Lower lobe of right lung (tissue), 2 donors: ENCODE data around the gene PRELP. TPM values are rescaled to one million over a fixed set of nuclear protein-coding genes. Genes with fewer than 3 reads are reported as not detected.
"Not testable (repeated sequence)": the region's sequence is repeated elsewhere in the genome, so short reads cannot be mapped to it uniquely, and the experiment has no call there.

Experiments used
- ATAC-seq, 2 donors: fragments of 200-7000 bp; cut with Tn5 transposase; one replicate each; pipeline ENCODE4 v1.9.1; 2020 to 2022; ENCODE audit warnings: mild to moderate bottlenecking in 2 of 2, moderate library complexity in 2 of 2
- DNase-seq: peaks from one replicate; pipeline ENCODE4 v3.0.0-alpha.2; 2020
- H3K27ac ChIP-seq: fragments of 200-600 bp; one replicate; pipeline ENCODE4 v1.8.0; 2022
- H3K27me3 ChIP-seq: fragments of 200-600 bp; one replicate; pipeline ENCODE4 v1.8.0; 2022; ENCODE audit warnings: low read depth
- H3K36me3 ChIP-seq: fragments of 200-600 bp; one replicate; pipeline ENCODE4 v1.8.0; 2022; ENCODE audit warnings: mild to moderate bottlenecking
- H3K4me1 ChIP-seq: fragments of 200-600 bp; one replicate; pipeline ENCODE4 v1.8.0; 2022
- H3K4me3 ChIP-seq: fragments of 200-600 bp; one replicate; pipeline ENCODE4 v1.8.0; 2022; ENCODE audit warnings: mild to moderate bottlenecking
- H3K9me3 ChIP-seq: fragments of 200-600 bp; one replicate; pipeline ENCODE4 v1.8.0; 2022
- intact Hi-C: fragments of 100-400 bp; cut with DNase I; formaldehyde crosslinking; loops from one replicate; pipeline ENCODE4 v1.11.0; 2022
- total RNA-seq: library from RNA; stranded (reverse); fragmentation: NEBNext Ultra II Directional; extraction: Animal tissue kit (Norgen Biotek cat#: 25700); gene quantifications from one replicate; pipeline ENCODE4 v1.2.1, GENCODE V29; 2021
- TF ChIP-seq, protein P1 (sequence below): fragments of 200-600 bp; IDR thresholded peaks from one replicate; pipeline ENCODE4 v1.8.0; 2022; ENCODE audit warnings: antibody characterized with exemption, mild to moderate bottlenecking
- donor health status: DM: no; HTN: yes; CAD: no; lungs with severe emphysema.

Gene PRELP
- total RNA-seq, 1 donor from 2014 or later = 47.5 TPM

DNA sequence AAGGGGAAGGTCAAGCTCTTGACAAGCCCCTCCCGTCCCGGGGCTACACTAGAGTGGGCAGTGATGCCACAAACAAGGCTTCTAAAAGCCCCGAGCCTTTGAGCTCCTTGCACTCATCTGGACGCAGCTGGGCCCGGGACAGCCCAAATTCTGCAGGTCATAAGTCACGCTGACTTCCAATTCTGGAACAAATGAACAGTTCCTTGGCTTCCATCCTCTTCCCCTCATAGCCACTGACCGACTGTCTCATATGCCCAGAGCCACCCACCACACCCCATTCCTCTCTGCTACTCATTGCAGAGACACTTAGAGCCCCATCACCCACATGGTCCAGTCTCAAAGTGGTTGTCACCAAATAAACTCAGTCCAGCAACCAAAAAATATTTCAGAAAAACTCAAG, 32.8 kb upstream of the PRELP start:
- TF ChIP-seq, protein P1, sequence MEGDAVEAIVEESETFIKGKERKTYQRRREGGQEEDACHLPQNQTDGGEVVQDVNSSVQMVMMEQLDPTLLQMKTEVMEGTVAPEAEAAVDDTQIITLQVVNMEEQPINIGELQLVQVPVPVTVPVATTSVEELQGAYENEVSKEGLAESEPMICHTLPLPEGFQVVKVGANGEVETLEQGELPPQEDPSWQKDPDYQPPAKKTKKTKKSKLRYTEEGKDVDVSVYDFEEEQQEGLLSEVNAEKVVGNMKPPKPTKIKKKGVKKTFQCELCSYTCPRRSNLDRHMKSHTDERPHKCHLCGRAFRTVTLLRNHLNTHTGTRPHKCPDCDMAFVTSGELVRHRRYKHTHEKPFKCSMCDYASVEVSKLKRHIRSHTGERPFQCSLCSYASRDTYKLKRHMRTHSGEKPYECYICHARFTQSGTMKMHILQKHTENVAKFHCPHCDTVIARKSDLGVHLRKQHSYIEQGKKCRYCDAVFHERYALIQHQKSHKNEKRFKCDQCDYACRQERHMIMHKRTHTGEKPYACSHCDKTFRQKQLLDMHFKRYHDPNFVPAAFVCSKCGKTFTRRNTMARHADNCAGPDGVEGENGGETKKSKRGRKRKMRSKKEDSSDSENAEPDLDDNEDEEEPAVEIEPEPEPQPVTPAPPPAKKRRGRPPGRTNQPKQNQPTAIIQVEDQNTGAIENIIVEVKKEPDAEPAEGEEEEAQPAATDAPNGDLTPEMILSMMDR = no peak
- intact Hi-C loops = no loop called here
- Histone ChIP-seq H3K4me3 (no peak overlapping the region), H3K27me3 (no peaks in the 10 kb centered on the region), H3K27ac (peak overlapping the region; percentile 58), H3K9me3 (peaks cover 3% of the 10 kb centered on the region), H3K4me1 (peaks cover 24% of the 10 kb centered on the region), H3K36me3 (no peaks in the 10 kb centered on the region)
- DNase-seq (no peak), ATAC-seq (peak in 1 of 2 donors; percentile 34)

DNA sequence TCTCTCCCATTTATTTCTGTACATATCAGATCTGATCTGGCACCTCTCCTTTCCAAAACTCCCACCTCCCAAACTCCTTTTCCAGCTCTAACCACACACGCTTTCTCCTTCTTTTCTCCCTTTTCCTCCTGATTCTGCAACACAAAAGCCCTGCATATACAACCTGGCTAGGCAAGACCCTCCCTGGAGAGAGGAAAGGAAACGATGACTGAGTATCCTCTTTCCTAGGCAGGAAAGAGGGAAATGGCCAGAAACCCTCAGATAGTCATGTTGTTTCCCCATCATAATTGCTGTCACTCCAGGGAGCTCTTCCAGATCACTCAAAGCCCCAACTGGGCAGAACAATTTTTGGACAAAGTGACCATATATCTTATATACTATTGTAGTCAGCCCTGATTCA, 32.3 kb upstream of the PRELP start:
- Histone ChIP-seq H3K4me3 (no peak overlapping the region), H3K36me3 (no peaks in the 10 kb centered on the region), H3K9me3 (peaks cover 3% of the 10 kb centered on the region), H3K27ac (peak overlapping the region; percentile 18), H3K27me3 (no peaks in the 10 kb centered on the region), H3K4me1 (peaks cover 24% of the 10 kb centered on the region)
- no peak for ATAC-seq
- intact Hi-C loops = no loop called here
- TF ChIP-seq, protein P1 = no peak
- no peak for DNase-seq

DNA sequence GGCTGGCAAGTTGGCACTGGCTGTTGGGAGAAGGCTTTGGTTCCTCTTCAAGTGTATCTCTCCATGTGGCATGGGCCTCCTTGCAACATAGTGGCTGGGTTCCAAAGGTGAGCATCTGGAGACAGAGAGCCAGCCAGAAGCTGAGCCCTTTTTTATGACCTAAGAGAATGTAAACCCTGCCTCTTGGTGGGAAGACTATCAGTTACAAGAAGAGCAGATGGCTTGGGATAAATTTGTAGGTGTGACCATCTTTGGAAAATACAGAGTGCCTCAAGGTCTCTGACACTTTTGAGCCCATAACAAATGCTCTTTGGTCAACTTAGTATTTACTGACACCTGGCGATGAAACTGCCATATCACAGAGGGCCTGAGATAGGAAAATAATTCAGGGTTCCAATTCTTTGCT, 31.4 kb upstream of the PRELP start:
- no peak for DNase-seq
- no peak overlapping the region for H3K27ac ChIP-seq
- intact Hi-C loops = no loop called here
- peaks cover 3% of the 10 kb centered on the region for H3K9me3 ChIP-seq
- no peaks in the 10 kb centered on the region for H3K36me3 ChIP-seq
- no peaks in the 10 kb centered on the region for H3K27me3 ChIP-seq
- ATAC-seq = no peak
- TF ChIP-seq, protein P1 = no peak
- no peak overlapping the region for H3K4me3 ChIP-seq
- H3K4me1 ChIP-seq = peaks cover 15% of the 10 kb centered on the region

DNA sequence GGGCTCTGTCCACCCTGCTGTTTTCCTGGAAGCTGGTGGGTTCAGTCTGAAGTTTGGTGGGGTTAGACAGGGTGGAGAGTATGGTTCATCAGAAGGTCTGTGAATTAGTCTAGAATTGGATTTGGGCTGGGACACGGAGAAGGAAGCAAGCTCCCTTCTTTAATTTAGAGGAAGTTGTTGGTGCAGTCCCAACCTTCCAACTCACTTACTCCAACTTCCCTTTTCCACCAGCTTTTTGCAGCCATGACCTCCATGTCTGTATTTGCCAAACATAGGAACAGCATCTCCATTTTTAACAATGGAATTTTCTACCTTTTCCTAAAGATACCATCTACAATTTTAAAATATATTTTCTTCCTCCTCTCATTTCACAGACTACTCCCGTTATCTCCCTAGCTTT, 28.5 kb upstream of the PRELP start:
- Histone ChIP-seq H3K27ac (no peak overlapping the region), H3K4me1 (peaks cover 12% of the 10 kb centered on the region), H3K36me3 (no peaks in the 10 kb centered on the region), H3K27me3 (peaks cover 4% of the 10 kb centered on the region), H3K4me3 (no peak overlapping the region), H3K9me3 (peaks cover 3% of the 10 kb centered on the region)
- DNase-seq = no peak
- TF ChIP-seq, protein P1 = no peak
- no peak for ATAC-seq
- intact Hi-C loops = no loop called here

DNA sequence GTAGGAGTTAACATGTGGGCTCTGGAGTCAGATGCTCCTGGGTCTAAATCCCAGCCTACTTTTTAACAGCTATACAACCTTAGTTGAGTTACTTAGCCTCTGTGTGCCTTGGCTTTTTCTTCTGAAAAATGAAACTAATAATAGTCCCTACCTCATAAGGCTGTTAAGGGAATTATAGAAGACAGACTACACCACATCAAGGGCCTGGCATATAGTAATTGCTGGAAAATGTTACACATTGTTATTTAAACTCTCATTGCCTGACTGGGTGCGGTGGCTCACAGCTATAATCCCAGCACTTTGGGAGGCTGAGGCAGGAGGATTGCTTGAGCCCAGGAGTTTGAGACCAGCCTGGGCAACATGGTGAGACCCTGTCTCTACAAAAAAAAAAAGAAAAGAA, 28.0 kb upstream of the PRELP start:
- intact Hi-C loops, ATAC-seq: not testable (repeated sequence)

DNA sequence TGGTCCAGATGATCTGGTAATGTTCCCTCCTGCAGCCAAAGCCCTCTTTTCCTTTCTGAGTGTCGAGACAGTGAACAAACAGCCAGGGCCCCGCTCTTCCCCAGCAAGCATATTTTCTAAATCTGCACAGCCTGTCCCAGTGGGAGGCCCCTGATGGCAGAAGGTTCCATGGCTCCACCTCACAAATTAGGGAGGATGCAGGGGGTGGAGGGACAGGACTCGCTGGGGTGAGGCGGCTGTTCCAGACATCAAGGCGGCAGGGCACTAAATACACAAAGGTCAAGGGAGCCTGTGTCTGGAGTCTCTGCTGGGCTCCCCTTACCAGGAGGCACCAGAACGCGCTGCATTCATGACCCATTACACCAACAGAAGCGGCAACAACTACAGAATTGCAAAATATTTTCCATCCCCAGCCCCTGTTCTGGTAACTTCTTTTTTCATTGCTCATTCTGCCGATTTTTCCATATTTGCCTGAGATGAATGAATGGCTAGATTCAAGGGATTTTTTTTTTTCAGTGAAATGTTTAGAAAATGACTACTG, 27.0 kb upstream of the PRELP start:
- Histone ChIP-seq H3K4me3 (no peak overlapping the region), H3K4me1 (peaks cover 12% of the 10 kb centered on the region), H3K27me3 (peaks cover 4% of the 10 kb centered on the region), H3K36me3 (no peaks in the 10 kb centered on the region), H3K9me3 (peaks cover 3% of the 10 kb centered on the region), H3K27ac (peak overlapping the region; percentile 63)
- TF ChIP-seq, protein P1 = no peak
- DNase-seq = no peak
- intact Hi-C loops = no loop called here
- peak; percentile 40 to 42 for ATAC-seq

More for the DNA sequence above, 28.0 kb upstream of the PRELP start:
- not testable (repeated sequence) for DNase-seq, H3K27ac ChIP-seq, H3K36me3 ChIP-seq, H3K27me3 ChIP-seq, H3K9me3 ChIP-seq, H3K4me3 ChIP-seq
- H3K4me1 ChIP-seq = peaks cover 12% of the 10 kb centered on the region
